ENCODE results near the gene ADH1B.
A peak's percentile ranks its signal among the peaks of the same experiment; 100 is the strongest.
"Not testable (repeated sequence)": the region's sequence is repeated elsewhere in the genome, so short reads cannot be mapped to it uniquely, and the experiment has no call there.

The ADH1B gene

GRCh38 chr4:99321241-99322191 is at the start of gene ADH1B:
Gene ADH1B (minus strand): TSS chr4:99321401. CDS start chr4:99321331, 70 bp downstream.
- no peak for DNase-seq

GRCh38 chr4:99367817-99368216 is 46.6 kb upstream of the ADH1B start:
- not testable (repeated sequence) for DNase-seq

DNA sequence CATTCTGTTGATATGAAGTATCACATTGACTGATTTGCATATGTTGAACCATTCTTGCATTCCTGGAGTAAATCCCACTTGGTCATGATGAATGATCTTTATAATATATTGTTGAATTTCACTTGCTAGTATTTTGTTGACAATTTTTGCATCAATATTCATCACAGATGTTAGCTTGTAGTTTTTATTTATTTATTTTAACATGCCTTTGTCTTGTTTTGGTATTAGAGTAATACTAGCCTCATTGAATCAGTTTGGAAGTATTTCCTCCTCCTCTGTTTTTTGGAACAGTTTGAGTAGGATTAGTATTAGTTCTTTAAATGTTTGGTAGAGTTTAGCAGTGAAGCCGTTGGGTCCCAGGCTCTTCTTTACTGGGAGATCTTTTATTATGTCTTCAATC is 45.3 kb upstream of the ADH1B start:
- no peak for DNase-seq

DNA sequence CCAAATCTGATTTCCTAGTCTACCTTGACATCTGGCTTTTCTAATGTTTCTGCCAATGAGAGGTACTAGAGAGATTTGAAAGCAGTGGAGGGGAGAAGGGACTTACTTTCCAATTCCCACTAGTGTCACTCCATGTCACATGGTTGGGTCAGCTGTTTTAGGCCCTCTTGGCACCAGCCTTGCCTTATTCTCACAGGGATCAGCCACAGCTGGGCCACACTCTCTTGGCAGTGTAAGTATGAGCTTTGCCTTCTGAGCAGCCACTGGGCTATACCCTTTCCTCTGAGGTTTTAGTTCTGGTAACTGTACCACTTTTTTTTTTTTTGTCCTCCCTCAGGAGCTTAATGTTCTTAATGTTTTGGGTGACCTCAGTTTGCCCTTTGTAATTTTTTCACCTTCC is 41.6 kb upstream of the ADH1B start:
- DNase-seq, result no peak

GRCh38 chr4:99361899-99362275 is 40.7 kb upstream of the ADH1B start:
- no peak for DNase-seq

DNA sequence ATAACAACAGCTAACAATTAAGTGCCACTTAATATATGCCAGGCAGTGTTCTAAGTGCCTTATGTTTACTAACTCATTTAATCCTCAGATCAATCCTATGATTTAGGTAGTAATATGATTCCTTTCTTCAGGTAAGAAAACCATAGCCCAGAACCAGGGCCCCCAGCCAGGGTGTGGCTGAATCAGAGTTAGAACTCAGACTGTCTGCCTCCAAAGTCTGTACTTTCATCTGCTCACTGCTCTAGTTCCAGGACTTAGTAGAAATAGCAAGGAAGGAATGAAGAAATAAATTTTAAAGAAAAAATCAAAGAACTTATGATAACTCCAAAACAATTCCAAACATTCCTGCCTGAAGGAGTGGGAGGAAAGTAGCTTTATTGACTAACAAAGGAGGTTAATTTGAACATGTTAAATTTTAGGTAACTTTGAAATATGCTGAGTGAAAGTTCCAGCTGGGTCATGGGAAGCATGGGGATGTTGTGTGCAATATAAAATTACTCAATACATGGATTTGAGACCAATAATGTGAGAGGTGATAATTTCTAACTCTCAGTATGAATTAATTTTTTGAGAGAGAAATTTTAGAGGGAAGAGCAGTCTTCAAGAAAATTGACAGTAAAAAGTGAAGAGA is 40.2 kb upstream of the ADH1B start:
- DNase-seq, result no peak

GRCh38 chr4:99359480-99360204 is 38.4 kb upstream of the ADH1B start:
- no peak for DNase-seq

GRCh38 chr4:99357948-99358347 is 36.7 kb upstream of the ADH1B start:
- no peak for DNase-seq

- DNase-seq, result no peak
These were observed 35.8 kb upstream of the ADH1B start for GRCh38 chr4:99356992-99357391.

GRCh38 chr4:99356149-99356548 is 34.9 kb upstream of the ADH1B start:
- DNase-seq, result not testable (repeated sequence)

- DNase-seq, result no peak
These were observed 31.7 kb upstream of the ADH1B start, which contains the start of gene ADH1C for GRCh38 chr4:99352602-99353537. Gene ADH1C (minus strand): TSS chr4:99352746. CDS start chr4:99352675, 71 bp downstream.

- DNase-seq, result no peak
These were observed 30.3 kb upstream of the ADH1B start for GRCh38 chr4:99351487-99351886.

- no peak for DNase-seq
These were observed 28.1 kb upstream of the ADH1B start for GRCh38 chr4:99349338-99349737.

DNA sequence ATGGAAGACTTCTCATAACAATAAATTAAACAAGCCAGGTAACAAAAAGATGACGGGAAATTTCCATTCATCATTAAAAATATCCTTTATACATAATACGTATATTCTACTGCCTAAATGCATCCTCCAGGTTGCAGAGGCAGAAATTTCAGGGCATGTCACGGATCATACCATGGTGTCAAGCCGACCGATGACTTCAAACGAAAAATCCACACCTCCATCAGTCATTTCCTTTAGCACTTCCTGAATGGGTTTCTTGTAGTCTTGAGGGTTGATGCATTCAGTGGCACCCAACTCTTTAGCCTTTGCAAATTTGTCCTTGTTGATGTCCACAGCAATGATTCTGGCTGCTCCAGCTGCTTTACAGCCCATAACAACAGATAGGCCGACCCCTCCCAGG is 21.4 kb upstream of the ADH1B start:
- not testable (repeated sequence) for DNase-seq

DNA sequence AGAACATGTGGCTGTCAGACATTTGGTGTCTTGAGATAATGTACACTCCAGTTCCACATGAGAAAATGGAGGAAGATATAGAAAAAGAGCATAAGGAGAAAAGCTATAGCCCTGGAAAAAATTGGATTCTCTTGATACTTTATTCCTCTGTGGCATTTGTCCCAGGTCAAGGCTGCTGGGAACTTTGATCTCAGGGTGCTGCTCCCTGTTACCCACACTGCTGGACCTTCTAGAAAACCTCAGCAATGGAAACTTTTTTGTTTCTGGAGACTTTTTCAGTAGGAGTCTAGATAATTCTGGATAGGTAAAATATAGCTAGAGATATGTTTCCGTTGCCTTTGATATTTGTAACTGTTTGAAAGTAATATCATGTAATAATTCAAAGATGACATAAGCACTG is 20.2 kb upstream of the ADH1B start:
- DNase-seq, result no peak

- no peak for DNase-seq
These were observed 18.0 kb upstream of the ADH1B start for GRCh38 chr4:99339172-99339571.

GRCh38 chr4:99336553-99336952 is 15.4 kb upstream of the ADH1B start:
- DNase-seq, result no peak

DNA sequence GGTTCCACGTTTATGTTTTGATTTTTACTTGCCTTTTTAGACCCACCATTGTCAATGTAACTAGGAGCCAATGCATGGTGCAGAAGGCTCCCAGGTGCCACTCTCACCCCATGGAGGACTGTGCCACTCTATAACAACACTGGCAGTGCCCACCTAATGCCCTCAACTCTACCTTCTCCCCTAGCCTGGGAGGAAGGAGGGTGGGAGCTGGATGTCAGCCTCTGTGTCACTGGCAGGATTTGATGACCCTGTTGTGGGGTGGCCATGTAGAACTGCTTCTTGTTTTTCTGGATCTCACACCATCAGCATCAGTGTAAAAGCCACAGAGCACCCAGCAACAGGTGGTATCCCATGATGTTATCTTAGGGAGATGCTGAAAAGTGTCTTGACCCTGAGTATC is 13.7 kb upstream of the ADH1B start:
- DNase-seq, result no peak

DNA sequence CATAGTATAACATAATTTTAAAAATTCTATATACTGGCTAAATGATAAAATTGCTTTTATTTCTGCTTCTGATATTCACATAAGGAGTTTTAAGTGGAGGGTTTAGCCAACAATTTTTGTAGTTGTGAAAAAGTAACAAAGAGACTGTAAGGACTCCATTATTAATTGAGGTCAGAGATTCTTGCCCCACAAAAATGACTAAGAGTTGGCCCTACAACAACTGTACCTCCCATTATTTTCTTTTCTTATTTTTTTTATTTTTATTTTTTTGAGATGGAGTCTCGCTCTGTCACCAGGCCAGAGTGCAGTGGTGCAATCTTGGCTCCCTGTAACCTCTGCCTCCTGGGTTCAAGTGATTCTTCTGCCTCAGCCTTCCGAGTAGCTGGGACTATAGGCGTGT is 9.4 kb upstream of the ADH1B start:
- DNase-seq, result no peak

DNA sequence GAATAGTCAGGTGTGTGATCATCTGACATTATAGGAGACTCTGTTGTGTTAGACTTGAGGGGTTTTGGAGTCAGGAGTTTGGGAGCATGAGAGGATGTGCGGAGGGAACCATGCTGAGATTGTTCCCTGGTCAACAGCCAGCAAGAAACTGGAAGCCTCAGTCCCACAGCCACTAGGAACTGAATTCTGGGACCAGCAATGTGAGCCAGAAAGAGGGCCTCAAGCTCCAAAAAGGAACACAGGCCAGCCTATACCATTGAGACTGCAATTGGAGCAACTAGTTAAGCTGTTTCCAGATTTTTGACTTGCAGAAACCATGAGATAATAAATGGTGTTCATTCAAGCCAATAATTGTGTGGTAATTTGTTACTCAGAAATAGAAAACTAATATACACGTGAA is 8.7 kb upstream of the ADH1B start:
- DNase-seq, result no peak

GRCh38 chr4:99324979-99325378 is 3.8 kb upstream of the ADH1B start:
- DNase-seq, result peak in 5 of 51 donors; percentile 0 to 5 (median 3)

Measured in hypothalamus (tissue), 51 donors.